Fibroblast of lung (primary cell): ENCODE data around the gene RPL13A. TPM values are rescaled to one million over a fixed set of nuclear protein-coding genes. Genes with fewer than 3 reads are reported as not detected.

Source experiments
- DNase-seq, 2 donors: peaks; one replicate each; pipeline versions ENCODE4 v3.0.0 to v3.0.0-alpha.2; 2010; ENCODE audit warnings: low read depth in 2 of 2
- H2AFZ ChIP-seq: 2 replicates; pipeline ENCODE4 v1.5.1; 2012; ENCODE audit warnings: low read length, control low read depth, inconsistent platforms
- H3K27ac ChIP-seq: 2 replicates; pipeline ENCODE4 v1.5.1; 2011; ENCODE audit warnings: low read length, control low read depth; ENCODE audit not compliant: insufficient read depth
- H3K27me3 ChIP-seq: 2 replicates; pipeline ENCODE4 v1.5.1; 2011; ENCODE audit warnings: mild to moderate bottlenecking, low read length; ENCODE audit not compliant: control insufficient read depth, insufficient read depth
- H3K36me3 ChIP-seq: 2 replicates; pipeline ENCODE4 v1.5.1; 2011; ENCODE audit warnings: low read length; ENCODE audit not compliant: control insufficient read depth, insufficient read depth
- H3K4me1 ChIP-seq: 2 replicates; pipeline ENCODE4 v1.5.1; 2011; ENCODE audit warnings: low read length; ENCODE audit not compliant: control insufficient read depth, insufficient read depth; ENCODE audit errors: extremely low read depth
- H3K4me2 ChIP-seq: 2 replicates; pipeline ENCODE4 v1.5.1; 2011; ENCODE audit warnings: low read length, control low read depth; ENCODE audit not compliant: insufficient read depth; ENCODE audit errors: extremely low read depth
- H3K4me3 ChIP-seq, 4 experiments: fragments of 200-600 bp in 1 of 4; sonication (generic) in 1 of 4; replicated peaks in 1 of 4; 2 replicates each; pipeline ENCODE4 v1.5.1; 2011 to 2016; ENCODE audit warnings: low read length in 4 of 4, low read depth in 3 of 4, mild to moderate bottlenecking in 3 of 4, control low read depth in 2 of 4, inconsistent platforms in 1 of 4, mixed read lengths in 1 of 4; ENCODE audit not compliant: insufficient read depth in 1 of 4; ENCODE audit errors: control extremely low read depth in 1 of 4
- H3K79me2 ChIP-seq: 2 replicates; pipeline ENCODE4 v1.5.1; 2012; ENCODE audit warnings: mild to moderate bottlenecking, low read length, inconsistent platforms; ENCODE audit not compliant: control insufficient read depth, insufficient read depth
- H3K9ac ChIP-seq: 2 replicates; pipeline ENCODE4 v1.5.1; 2011; ENCODE audit warnings: mild to moderate bottlenecking, low read length, control low read depth; ENCODE audit not compliant: insufficient read depth
- H3K9me3 ChIP-seq: 2 replicates; pipeline ENCODE4 v1.5.1; 2012; ENCODE audit warnings: low read depth, low read length; ENCODE audit not compliant: control insufficient read depth, insufficient read depth
- H4K20me1 ChIP-seq: 2 replicates; pipeline ENCODE4 v1.5.1; 2011; ENCODE audit warnings: low read length; ENCODE audit not compliant: control insufficient read depth, insufficient read depth; ENCODE audit errors: extremely low read depth
- EZH2 ChIP-seq: IDR thresholded peaks from 2 replicates; pipeline ENCODE4 v1.5.1; 2012; ENCODE audit warnings: low read length, control low read depth, mild to moderate bottlenecking; ENCODE audit errors: missing control alignments
- polyA plus RNA-seq, 2 donors: library from polyadenylated mRNA; depleted of rRNA in 1 of 2; stranded (reverse) in 1 of 2; unstranded in 1 of 2; fragments of >200 nt; gene quantifications; 2 replicates each; pipeline ENCODE4 v1.2.1, GENCODE V29; 2011 to 2012; ENCODE audit warnings: missing spikeins in 1 of 2
- total RNA-seq: library from RNA; depleted of rRNA; stranded (reverse); fragments of >200 nt; gene quantifications from 2 replicates; pipeline ENCODE4 v1.2.1, GENCODE V29; 2014
- TF ChIP-seq, protein P1 (sequence below), 2 donors: IDR thresholded peaks in 1 of 2; conservative IDR thresholded peaks in 1 of 2; 1 replicate in 1 of 2; 2 replicates in 1 of 2; pipeline ENCODE4 v1.5.1; 2011 to 2012; ENCODE audit warnings: low read length in 2 of 2, control low read depth in 1 of 2, inconsistent platforms in 1 of 2, low read depth in 1 of 2, mild to moderate bottlenecking in 1 of 2

RPL13A gene
- total and polyA plus RNA-seq, 2 donors (not counting 1 experiment from before 2014, with no cell fraction given), result 1,418 to 3,385 TPM

DNA sequence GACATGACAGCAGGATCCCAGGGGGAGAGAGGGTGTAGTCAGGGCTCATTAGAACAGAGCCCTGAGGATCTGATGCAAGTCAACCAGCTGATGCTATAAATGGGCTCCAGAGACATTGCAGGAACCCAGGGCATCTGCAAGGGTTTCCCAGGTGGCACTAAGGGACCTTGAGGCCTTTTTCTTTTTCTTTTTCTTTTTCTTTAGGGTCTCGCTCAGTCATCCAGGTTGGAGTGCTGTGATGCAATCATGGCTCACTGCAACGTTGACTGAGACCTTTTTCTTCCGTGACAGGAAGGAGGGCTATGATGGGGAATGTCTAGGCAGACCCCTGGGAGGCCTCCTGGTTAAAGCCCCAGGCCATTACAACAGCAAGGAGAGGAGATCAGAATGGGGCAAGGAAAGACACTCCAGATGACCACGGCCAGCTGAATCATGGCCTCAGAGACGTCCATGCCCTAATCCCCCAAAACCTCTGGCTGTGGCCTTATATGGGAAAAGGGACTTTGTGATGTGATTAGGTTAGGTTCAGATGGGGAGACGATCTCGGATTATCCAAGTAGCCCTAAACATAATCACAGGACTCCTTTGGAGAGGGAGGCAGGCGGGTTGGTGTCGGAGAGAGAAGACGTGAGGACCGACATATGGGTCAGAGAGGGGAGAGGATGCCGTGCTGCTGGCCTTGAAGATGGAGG lies 20.5 kb downstream of the RPL13A start:
- Histone ChIP-seq H2AFZ (no peak overlapping the region), H4K20me1 (no peaks in the 10 kb centered on the region), H3K36me3 (no peaks in the 10 kb centered on the region), H3K9ac (no peak overlapping the region), H3K4me3 (no peak overlapping the region), H3K9me3 (no peaks in the 10 kb centered on the region), H3K27ac (no peak overlapping the region), H3K27me3 (no peaks in the 10 kb centered on the region), H3K79me2 (no peaks in the 10 kb centered on the region), H3K4me2 (no peak overlapping the region), H3K4me1 (peaks cover 5% of the 10 kb centered on the region)
- no peak for TF ChIP-seq EZH2
- TF ChIP-seq, protein P1, sequence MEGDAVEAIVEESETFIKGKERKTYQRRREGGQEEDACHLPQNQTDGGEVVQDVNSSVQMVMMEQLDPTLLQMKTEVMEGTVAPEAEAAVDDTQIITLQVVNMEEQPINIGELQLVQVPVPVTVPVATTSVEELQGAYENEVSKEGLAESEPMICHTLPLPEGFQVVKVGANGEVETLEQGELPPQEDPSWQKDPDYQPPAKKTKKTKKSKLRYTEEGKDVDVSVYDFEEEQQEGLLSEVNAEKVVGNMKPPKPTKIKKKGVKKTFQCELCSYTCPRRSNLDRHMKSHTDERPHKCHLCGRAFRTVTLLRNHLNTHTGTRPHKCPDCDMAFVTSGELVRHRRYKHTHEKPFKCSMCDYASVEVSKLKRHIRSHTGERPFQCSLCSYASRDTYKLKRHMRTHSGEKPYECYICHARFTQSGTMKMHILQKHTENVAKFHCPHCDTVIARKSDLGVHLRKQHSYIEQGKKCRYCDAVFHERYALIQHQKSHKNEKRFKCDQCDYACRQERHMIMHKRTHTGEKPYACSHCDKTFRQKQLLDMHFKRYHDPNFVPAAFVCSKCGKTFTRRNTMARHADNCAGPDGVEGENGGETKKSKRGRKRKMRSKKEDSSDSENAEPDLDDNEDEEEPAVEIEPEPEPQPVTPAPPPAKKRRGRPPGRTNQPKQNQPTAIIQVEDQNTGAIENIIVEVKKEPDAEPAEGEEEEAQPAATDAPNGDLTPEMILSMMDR (conservative IDR thresholded peaks at IDR 0.05 in 1 of 2, IDR thresholded peaks at IDR 0.05 in 1 of 2; ENCODE audit: low read depth in 1 of 2, low read length in 2 of 2), result no peak
- DNase-seq, result no peak

DNA sequence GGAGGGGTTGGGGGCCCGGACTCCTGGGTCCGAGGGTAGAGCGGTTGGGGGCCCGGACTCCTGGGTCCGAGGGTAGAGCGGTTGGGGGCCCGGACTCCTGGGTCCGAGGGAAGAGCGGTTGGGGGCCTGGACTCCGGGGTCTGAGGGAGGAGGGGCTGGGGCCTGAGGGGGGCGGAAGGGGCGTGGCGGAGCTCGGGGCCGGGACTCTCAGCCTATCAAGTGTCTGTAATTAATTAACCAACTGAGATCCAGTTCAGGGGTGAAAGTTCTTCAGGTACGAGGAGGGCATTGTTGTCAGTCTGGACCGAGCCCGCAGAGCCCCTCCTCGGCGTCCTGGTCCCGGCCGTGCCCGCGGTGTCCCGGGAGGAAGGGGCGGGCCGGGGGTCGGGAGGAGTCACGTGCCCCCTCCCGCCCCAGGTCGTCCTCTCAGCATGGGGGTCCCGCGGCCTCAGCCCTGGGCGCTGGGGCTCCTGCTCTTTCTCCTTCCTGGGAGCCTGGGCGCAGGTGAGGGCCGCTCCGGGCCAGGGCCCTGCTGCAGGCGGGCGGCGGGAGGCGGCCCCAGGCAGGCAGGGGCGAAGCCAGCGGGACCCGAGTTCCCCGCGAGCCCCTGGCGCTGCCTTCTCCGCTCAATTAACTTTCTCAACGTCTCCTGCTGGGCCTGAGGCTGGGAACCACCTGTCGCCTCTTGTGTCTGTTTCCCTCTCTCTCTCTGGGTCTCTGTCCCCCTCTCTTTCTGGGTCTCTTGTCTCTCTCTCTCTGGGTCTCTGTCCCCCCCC lies 25.8 kb downstream of the RPL13A start:
- peak overlapping the region; percentile 29 for H2AFZ ChIP-seq
- no peaks in the 10 kb centered on the region for H3K36me3 ChIP-seq
- no peaks in the 10 kb centered on the region for H4K20me1 ChIP-seq
- H3K4me1 ChIP-seq, result peaks cover 5% of the 10 kb centered on the region
- no peak overlapping the region for H3K27ac ChIP-seq
- TF ChIP-seq, protein P1 (conservative IDR thresholded peaks at IDR 0.05 in 1 of 2, IDR thresholded peaks at IDR 0.05 in 1 of 2; ENCODE audit: low read depth in 1 of 2, low read length in 2 of 2), result no peak
- no peak for TF ChIP-seq EZH2
- H3K79me2 ChIP-seq, result no peaks in the 10 kb centered on the region
- no peaks in the 10 kb centered on the region for H3K27me3 ChIP-seq
- H3K9me3 ChIP-seq, result no peaks in the 10 kb centered on the region
- H3K9ac ChIP-seq, result no peak overlapping the region
- H3K4me2 ChIP-seq, result peak overlapping the region; percentile 93
- H3K4me3 ChIP-seq, result peak overlapping the region; percentile 46 to 78 (median 59)
- no peak for DNase-seq

DNA sequence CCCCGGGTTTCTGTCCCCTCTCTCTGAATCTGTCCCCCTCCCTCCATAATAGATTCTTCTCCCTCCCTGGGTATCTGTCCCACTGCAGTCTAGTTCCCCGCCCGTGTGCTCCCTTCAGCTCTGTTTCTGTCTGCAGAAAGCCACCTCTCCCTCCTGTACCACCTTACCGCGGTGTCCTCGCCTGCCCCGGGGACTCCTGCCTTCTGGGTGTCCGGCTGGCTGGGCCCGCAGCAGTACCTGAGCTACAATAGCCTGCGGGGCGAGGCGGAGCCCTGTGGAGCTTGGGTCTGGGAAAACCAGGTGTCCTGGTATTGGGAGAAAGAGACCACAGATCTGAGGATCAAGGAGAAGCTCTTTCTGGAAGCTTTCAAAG lies 26.3 kb downstream of the RPL13A start:
- TF ChIP-seq, protein P1 (conservative IDR thresholded peaks at IDR 0.05 in 1 of 2, IDR thresholded peaks at IDR 0.05 in 1 of 2; ENCODE audit: low read depth in 1 of 2, low read length in 2 of 2), result no peak
- TF ChIP-seq EZH2, result no peak
- Histone ChIP-seq H3K27me3 (no peaks in the 10 kb centered on the region), H3K4me1 (peaks cover 5% of the 10 kb centered on the region), H3K9me3 (no peaks in the 10 kb centered on the region), H3K4me3 (peak overlapping the region in 2 of 4 experiments; percentile 64 to 78), H4K20me1 (no peaks in the 10 kb centered on the region), H3K36me3 (no peaks in the 10 kb centered on the region), H2AFZ (no peak overlapping the region), H3K4me2 (peak overlapping the region; percentile 67), H3K79me2 (no peaks in the 10 kb centered on the region), H3K27ac (no peak overlapping the region), H3K9ac (no peak overlapping the region)
- DNase-seq, result no peak
